Ascending aorta (tissue), 2 donors: ENCODE measurements around the gene RPRML. TPM values are rescaled to one million over a fixed set of nuclear protein-coding genes. Genes with fewer than 3 reads are reported as not detected.
"Not testable (repeated sequence)": the region's sequence is repeated elsewhere in the genome, so short reads cannot be mapped to it uniquely, and the experiment has no call there.

Source experiments
- DNase-seq, 2 donors: peaks; one replicate each; pipeline ENCODE4 v3.0.0-alpha.2; 2019; ENCODE audit warnings: low spot score in 2 of 2
- H3K27ac ChIP-seq, 2 donors: fragments of 200-600 bp; sonication (generic); one replicate each; pipeline ENCODE4 v1.5.1; 2016 to 2017; ENCODE audit warnings: mild to moderate bottlenecking in 1 of 2
- H3K27me3 ChIP-seq: fragments of 200-600 bp; sonication (generic); one replicate; pipeline ENCODE4 v1.5.1; 2017
- H3K36me3 ChIP-seq, 2 donors: fragments of 200-600 bp; sonication (generic); one replicate each; pipeline ENCODE4 v1.5.1; 2016
- H3K4me1 ChIP-seq, 2 donors: fragments of 200-600 bp; sonication (generic); one replicate each; pipeline ENCODE4 v1.5.1; 2016 to 2017; ENCODE audit warnings: mild to moderate bottlenecking in 1 of 2
- H3K4me3 ChIP-seq, 2 donors: fragments of 200-600 bp; sonication (generic); one replicate each; pipeline ENCODE4 v1.5.1; 2016 to 2017; ENCODE audit warnings: mild to moderate bottlenecking in 1 of 2
- H3K9me3 ChIP-seq, 2 donors: fragments of 200-600 bp; sonication (generic); one replicate each; pipeline ENCODE4 v1.5.1; 2016
- CTCF ChIP-seq, 3 experiments: fragments of 200-600 bp in 2 of 3; fragments of 450-650 bp in 1 of 3; sonication (generic) in 2 of 3; IDR thresholded peaks; one replicate each; pipeline ENCODE4 v1.5.1; 2016 to 2019; ENCODE audit warnings: antibody characterized with exemption in 3 of 3, mild to moderate bottlenecking in 1 of 3, moderate library complexity in 1 of 3
- intact Hi-C: fragments of 100-400 bp; cut with DNase I; formaldehyde crosslinking; loops from one replicate; pipeline ENCODE4 v1.15.1; 2023
- total RNA-seq: library from RNA; depleted of rRNA; stranded (reverse); fragments of >200 nt; gene quantifications from one replicate; pipeline ENCODE4 v1.1.0, GENCODE V29; 2016

The RPRML gene
- total RNA-seq, 1 donor from 2014 or later: not detected

GRCh38 chr17:46995841-46996571 is 17.0 kb upstream of the RPRML start:
- DNase-seq: no peak
- H3K4me1 ChIP-seq: no peaks in the 10 kb centered on the region
- H3K36me3 ChIP-seq: no peaks in the 10 kb centered on the region
- intact Hi-C loops: no loop called here
- no peak overlapping the region for H3K27ac ChIP-seq
- no peak for TF ChIP-seq CTCF (IDR thresholded peaks at IDR 0.05)
- no peak overlapping the region for H3K4me3 ChIP-seq
- H3K27me3 ChIP-seq: no peaks in the 10 kb centered on the region
- H3K9me3 ChIP-seq: no peaks in the 10 kb centered on the region

- Histone ChIP-seq H3K36me3 (no peaks in the 10 kb centered on the region), H3K4me3 (no peak overlapping the region), H3K27ac (no peak overlapping the region), H3K27me3 (no peaks in the 10 kb centered on the region), H3K4me1 (no peaks in the 10 kb centered on the region), H3K9me3 (no peaks in the 10 kb centered on the region)
- TF ChIP-seq CTCF (IDR thresholded peaks at IDR 0.05): no peak
- intact Hi-C loops: no loop called here
- DNase-seq: no peak
Observed at GRCh38 chr17:46994993-46995392, 15.9 kb upstream of the RPRML start.

- no peaks in the 10 kb centered on the region for H3K9me3 ChIP-seq
- no peak overlapping the region for H3K4me3 ChIP-seq
- intact Hi-C loops: no loop called here
- H3K36me3 ChIP-seq: no peaks in the 10 kb centered on the region
- H3K4me1 ChIP-seq: no peaks in the 10 kb centered on the region
- DNase-seq: no peak
- H3K27me3 ChIP-seq: no peaks in the 10 kb centered on the region
- no peak overlapping the region for H3K27ac ChIP-seq
- no peak for TF ChIP-seq CTCF (IDR thresholded peaks at IDR 0.05)
Observed at GRCh38 chr17:46991617-46992016, 12.6 kb upstream of the RPRML start.

- no peak overlapping the region for H3K4me3 ChIP-seq
- no peak for TF ChIP-seq CTCF (IDR thresholded peaks at IDR 0.05)
- H3K27ac ChIP-seq: no peak overlapping the region
- no peaks in the 10 kb centered on the region for H3K9me3 ChIP-seq
- H3K4me1 ChIP-seq: peaks cover 0 to under 1% of the 10 kb centered on the region in 2 donors
- no peak for DNase-seq
- H3K36me3 ChIP-seq: no peaks in the 10 kb centered on the region
- H3K27me3 ChIP-seq: no peaks in the 10 kb centered on the region
- intact Hi-C loops: no loop called here
Observed at GRCh38 chr17:46989637-46990431, 10.8 kb upstream of the RPRML start.

GRCh38 chr17:46987927-46988326 is 8.9 kb upstream of the RPRML start:
- H3K36me3 ChIP-seq, H3K4me1 ChIP-seq, intact Hi-C loops, H3K27me3 ChIP-seq, DNase-seq, H3K9me3 ChIP-seq, H3K4me3 ChIP-seq, H3K27ac ChIP-seq: not testable (repeated sequence)

GRCh38 chr17:46986366-46986765 is 7.3 kb upstream of the RPRML start:
- no peak for TF ChIP-seq CTCF (IDR thresholded peaks at IDR 0.05)
- no peaks in the 10 kb centered on the region for H3K27me3 ChIP-seq
- no peak overlapping the region for H3K27ac ChIP-seq
- H3K36me3 ChIP-seq: no peaks in the 10 kb centered on the region
- H3K4me3 ChIP-seq: no peak overlapping the region
- peaks cover 0 to 10% of the 10 kb centered on the region in 2 donors for H3K4me1 ChIP-seq
- no peak for DNase-seq
- H3K9me3 ChIP-seq: no peaks in the 10 kb centered on the region
- intact Hi-C loops: no loop called here
